IMR-90 (cell line): ENCODE measurements around the gene NUFIP1. TPM values are rescaled to one million over a fixed set of nuclear protein-coding genes. Genes with fewer than 3 reads are reported as not detected.
A peak's percentile ranks its signal among the peaks of the same experiment; 100 is the strongest.

ENCODE experiments used
- ATAC-seq: fragments of 200-7000 bp; cut with Tn5 transposase; 2 replicates; pipeline ENCODE4 v1.9.1; 2020; ENCODE audit warnings: low read depth, mild to moderate bottlenecking, moderate library complexity
- BruUV-seq: library from RNA; stranded (reverse); fragments of 400-500 nt; replicated peaks from 2 replicates; lab custom pipeline; 2021; lab: Mats Ljungman, UMichigan
- CTCF ChIA-PET: fragments of 300-600 bp; formaldehyde crosslinking; extraction: SDS; loops from one replicate; lab custom pipeline; 2021; ENCODE audit warnings: antibody characterized with exemption; lab: Yijun Ruan, JAX
- POLR2A ChIA-PET: fragments of 300-600 bp; sonication (Branson Sonifier 250); formaldehyde crosslinking; loops from one replicate; lab custom pipeline; 2022; ENCODE audit warnings: antibody characterized with exemption; ENCODE audit not compliant: unreplicated experiment; lab: Charles Lee
- DNase-seq: peaks from one replicate; pipeline ENCODE4 v3.0.0; 2013
- H2AFZ ChIP-seq: replicated peaks from 2 replicates; pipeline ENCODE3; 2013; ENCODE audit warnings: low read length, mild to moderate bottlenecking; ENCODE audit not compliant: poor library complexity
- H2AK5ac ChIP-seq: 2 replicates; pipeline ENCODE4 v1.6.1; 2013; ENCODE audit warnings: low read depth, low read length, inconsistent platforms
- H2AK9ac ChIP-seq: replicated peaks from 2 replicates; pipeline ENCODE3; 2013; ENCODE audit warnings: mild to moderate bottlenecking, low read depth, low read length, moderate library complexity; ENCODE audit not compliant: poor library complexity
- H2BK120ac ChIP-seq: 2 replicates; pipeline ENCODE4 v1.6.1; 2013; ENCODE audit warnings: low read depth, low read length, inconsistent platforms
- H2BK15ac ChIP-seq: 3 replicates; pipeline ENCODE4 v1.6.1; 2013; ENCODE audit warnings: low read depth, low read length, inconsistent platforms
- H2BK20ac ChIP-seq: 2 replicates; pipeline ENCODE4 v1.6.1; 2013; ENCODE audit warnings: low read depth, mild to moderate bottlenecking, inconsistent platforms, low read length, moderate library complexity
- H2BK5ac ChIP-seq: 2 replicates; pipeline ENCODE4 v1.6.1; 2013; ENCODE audit warnings: mild to moderate bottlenecking, low read depth, low read length, inconsistent platforms; ENCODE audit not compliant: poor library complexity, severe bottlenecking
- H3K14ac ChIP-seq: replicated peaks from 2 replicates; pipeline ENCODE4 v1.6.1; 2013; ENCODE audit warnings: low read depth, low read length, inconsistent platforms
- H3K18ac ChIP-seq: 2 replicates; pipeline ENCODE4 v1.6.1; 2013; ENCODE audit warnings: low read depth, low read length, control low read depth
- H3K23ac ChIP-seq: 2 replicates; pipeline ENCODE4 v1.6.1; 2013; ENCODE audit warnings: low read depth, low read length, inconsistent platforms
- H3K27ac ChIP-seq: 2 replicates; pipeline ENCODE4 v1.5.1; 2013; ENCODE audit warnings: mild to moderate bottlenecking, control low read depth, low read length; ENCODE audit not compliant: insufficient read depth
- H3K27me3 ChIP-seq: 2 replicates; pipeline ENCODE4 v1.6.1; 2013; ENCODE audit warnings: low read length; ENCODE audit not compliant: control insufficient read depth, insufficient read depth
- H3K36me3 ChIP-seq: 2 replicates; pipeline ENCODE4 v1.6.1; 2013; ENCODE audit warnings: low read length, mixed read lengths; ENCODE audit not compliant: control insufficient read depth, insufficient read depth
- H3K4ac ChIP-seq: 2 replicates; pipeline ENCODE4 v1.6.1; 2013; ENCODE audit warnings: low read depth, low read length, inconsistent platforms
- H3K4me1 ChIP-seq: 2 replicates; pipeline ENCODE4 v1.6.1; 2013; ENCODE audit warnings: low read length, mixed read lengths; ENCODE audit not compliant: control insufficient read depth, insufficient read depth
- H3K4me2 ChIP-seq: 2 replicates; pipeline ENCODE4 v1.6.1; 2013; ENCODE audit warnings: low read depth, mild to moderate bottlenecking, control low read depth, low read length, moderate library complexity
- H3K4me3 ChIP-seq: 2 replicates; pipeline ENCODE4 v1.5.1; 2013; ENCODE audit warnings: low read depth, mild to moderate bottlenecking, control low read depth, low read length, moderate library complexity; ENCODE audit not compliant: insufficient read depth
- H3K56ac ChIP-seq: 2 replicates; pipeline ENCODE4 v1.6.1; 2013; ENCODE audit warnings: low read length, inconsistent platforms; ENCODE audit not compliant: insufficient read depth; ENCODE audit errors: extremely low read depth
- H3K79me1 ChIP-seq, 2 experiments: 2 replicates each; pipeline ENCODE4 v1.6.1; 2013; ENCODE audit warnings: low read length in 2 of 2, inconsistent platforms in 1 of 2, low read depth in 1 of 2
- H3K9ac ChIP-seq: 2 replicates; pipeline ENCODE4 v1.6.1; 2013; ENCODE audit warnings: low read depth, low read length, control low read depth
- H3K9me1 ChIP-seq: 2 replicates; pipeline ENCODE4 v1.6.1; 2013; ENCODE audit warnings: low read length, inconsistent platforms; ENCODE audit not compliant: insufficient read depth
- H3K9me3 ChIP-seq: 2 replicates; pipeline ENCODE4 v1.6.1; 2013; ENCODE audit warnings: low read length; ENCODE audit not compliant: control insufficient read depth, insufficient read depth
- H4K20me1 ChIP-seq: 2 replicates; pipeline ENCODE4 v1.6.1; 2013; ENCODE audit warnings: low read length, inconsistent platforms; ENCODE audit not compliant: insufficient read depth
- H4K5ac ChIP-seq: 2 replicates; pipeline ENCODE4 v1.6.1; 2013; ENCODE audit warnings: mild to moderate bottlenecking, low read depth, low read length, control low read depth
- H4K8ac ChIP-seq, 2 experiments: 2 replicates each; pipeline ENCODE4 v1.6.1; 2013; ENCODE audit warnings: low read depth in 2 of 2, low read length in 2 of 2, control low read depth in 1 of 2, inconsistent platforms in 1 of 2
- H4K91ac ChIP-seq: 2 replicates; pipeline ENCODE4 v1.6.1; 2013; ENCODE audit warnings: low read depth, low read length, inconsistent platforms; ENCODE audit not compliant: insufficient read depth
- FOS ChIP-seq: fragments of 150-350 bp; IDR thresholded peaks from 2 replicates; pipeline ENCODE4 v1.6.1; 2016; ENCODE audit warnings: low read depth, low read length
- MAZ ChIP-seq: IDR thresholded peaks from 2 replicates; pipeline ENCODE4 v1.6.1; 2012; ENCODE audit warnings: low read depth, mild to moderate bottlenecking, low read length, improper control_type of control experiment, moderate library complexity, borderline replicate concordance
- RAD21 ChIP-seq: IDR thresholded peaks from 2 replicates; pipeline ENCODE4 v1.6.1; 2012; ENCODE audit warnings: low read length, improper control_type of control experiment
- RCOR1 ChIP-seq: IDR thresholded peaks from 2 replicates; pipeline ENCODE4 v1.6.1; 2012; ENCODE audit warnings: mild to moderate bottlenecking, low read length, improper control_type of control experiment; ENCODE audit not compliant: insufficient replicate concordance
- WGBS, 2 experiments: methylation state at CpG; one replicate each; pipeline versions ENCODE4 v1.1.5 to v1.1.7; 2013; ENCODE audit warnings: missing lambda C conversion rate in 2 of 2; ENCODE audit not compliant: insufficient read length in 1 of 2; ENCODE audit errors: extremely low coverage in 2 of 2; 5-methylcytosine and 5-hydroxymethylcytosine counted together
- dilution Hi-C: fragments of 300-500 bp; cut with HindIII; formaldehyde crosslinking; loops from one replicate; pipeline ENCODE4 v1.14.3; 2018; ENCODE audit warnings: low sequenced_read_pairs; ENCODE audit not compliant: unreplicated experiment
- in situ Hi-C: fragments of 300-500 bp; cut with MboI; formaldehyde crosslinking; loops from 3 replicates; pipeline ENCODE4 v1.14.3; 2019; ENCODE audit warnings: low sequenced_read_pairs, inconsistent platforms, mixed read lengths
- intact Hi-C: fragments of 100-400 bp; cut with micrococcal nuclease; formaldehyde crosslinking; loops from 2 replicates; pipeline ENCODE4 v1.10.0; 2022
- polyA plus RNA-seq, 3 experiments: library from polyadenylated mRNA; depleted of rRNA; stranded (reverse); fragments of >200 nt; gene quantifications; 2 replicates each; pipeline ENCODE4 v1.2.3, GENCODE V29; 2012; ENCODE audit warnings: low replicate concordance in 1 of 3
- total RNA-seq: library from RNA; depleted of rRNA; stranded (reverse); fragments of >200 nt; gene quantifications from 2 replicates; pipeline ENCODE4 v1.2.3, GENCODE V29; 2012

Gene NUFIP1
- total and polyA plus RNA-seq, 2 of the 4 experiments (the other 2 are of a cell fraction), result 1.4 to 2.3 TPM

DNA sequence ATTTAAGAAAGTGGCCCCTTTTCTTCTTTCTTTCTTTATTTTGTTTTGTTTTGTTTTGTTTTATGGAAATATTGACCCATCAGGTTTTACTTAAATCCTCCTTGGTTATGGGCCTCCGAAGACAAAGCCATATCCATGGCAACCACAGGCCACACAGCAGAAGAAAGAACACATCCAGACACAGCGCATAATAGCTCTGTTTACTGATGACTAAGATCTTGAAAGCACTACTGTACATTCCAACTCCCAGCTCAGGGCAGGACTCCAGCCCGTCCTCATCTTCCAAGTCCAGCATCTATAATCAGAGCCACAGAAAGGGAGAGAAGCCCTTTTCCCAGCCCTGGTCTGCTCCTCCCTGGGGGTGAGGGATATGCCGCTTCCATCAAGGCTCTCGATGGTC lies 84.3 kb downstream of the NUFIP1 start:
- Histone ChIP-seq H4K5ac (no peak overlapping the region; the same call in 1 of the 2 replicates), H3K56ac (no peak overlapping the region), H2BK5ac (no peak overlapping the region), H2BK120ac (peak overlapping the region; percentile 66), H2AK9ac (no peak overlapping the region), H3K4me3 (no peak overlapping the region), H2AFZ (peak overlapping the region; percentile 36), H3K4me2 (peak overlapping the region; percentile 33; the same call in 1 of the 2 replicates), H3K4me1 (peaks cover 27% of the 10 kb centered on the region), H3K9ac (no peak overlapping the region), H4K8ac (peak overlapping the region in 1 of 2 experiments; percentile 72; a peak in 2 of 4 replicates), H3K36me3 (no peaks in the 10 kb centered on the region), H2BK15ac (peak overlapping the region; percentile 17; the same call in 1 of the 3 replicates), H3K23ac (no peak overlapping the region), H3K79me1 (no peaks in the 10 kb centered on the region), H3K4ac (peak overlapping the region; percentile 64), H3K9me1 (peaks cover 15% of the 10 kb centered on the region), H2AK5ac (peak overlapping the region; percentile 62), H3K18ac (peak overlapping the region; percentile 37), H3K27me3 (no peaks in the 10 kb centered on the region), H3K9me3 (no peaks in the 10 kb centered on the region), H3K27ac (peak overlapping the region; percentile 14; the same call in 1 of the 2 replicates), H3K14ac (peak overlapping the region; percentile 18), H4K20me1 (no peaks in the 10 kb centered on the region; the same call in 1 of the 2 replicates), H4K91ac (peak overlapping the region; percentile 48; the same call in 1 of the 2 replicates), H2BK20ac (peak overlapping the region; percentile 43)
- peak; percentile 92 for ATAC-seq
- intact Hi-C loops (no loop called here), dilution Hi-C loops (no loop called here), in situ Hi-C loops (no loop called here)
- TF ChIP-seq RCOR1, result no peak
- TF ChIP-seq MAZ, result peak; percentile 18; the same call in 1 of the 2 replicates
- peak; percentile 88 for TF ChIP-seq FOS
- peak; percentile 30; the same call in 1 of the 2 replicates for TF ChIP-seq RAD21
- POLR2A ChIA-PET, result no interaction called here
- no TSS peak for BruUV-seq
- DNase-seq, result peak; percentile 97
- CTCF ChIA-PET, result no interaction called here
- 67% methylated on average over 1 of the region's 5 CpGs; no CpG with 5 or more reads in 1 of the 2 experiments for WGBS, 2 experiments
